K562 (cell line): ENCODE measurements around the gene FGF2.

ENCODE experiments used
- ARHGAP35 ChIP-seq: fragments of 450-650 bp; IDR thresholded peaks from 2 replicates; pipeline ENCODE4 v1.6.1; 2018; ENCODE audit not compliant: partially characterized antibody
- FOXK1 ChIP-seq: sonication (generic); formaldehyde crosslinking; IDR thresholded peaks from 2 replicates; pipeline ENCODE4 v1.8.0; 2022; ENCODE audit warnings: missing genetic modification reagents, mild to moderate bottlenecking, borderline replicate concordance
- PHF20 ChIP-seq: fragments of 450-650 bp; IDR thresholded peaks from 2 replicates; pipeline ENCODE4 v1.6.1; 2018; ENCODE audit not compliant: partially characterized antibody
- PTRF ChIP-seq: fragments of 450-650 bp; IDR thresholded peaks from 2 replicates; pipeline ENCODE4 v1.6.1; 2016; ENCODE audit warnings: mild to moderate bottlenecking, missing genetic modification characterization, missing compliant biosample characterization
- PTTG1 ChIP-seq: fragments of 450-650 bp; IDR thresholded peaks from 2 replicates; pipeline ENCODE4 v1.6.1; 2016; ENCODE audit warnings: low read depth, mild to moderate bottlenecking, missing genetic modification characterization, missing compliant biosample characterization
- RHOXF2B ChIP-seq: fragments of 250-450 bp; sonication (Bioruptor Pico); conservative IDR thresholded peaks from 2 replicates; pipeline ENCODE4 v1.5.1; 2021
- THAP7 ChIP-seq: fragments of 250-450 bp; sonication (Bioruptor Pico); IDR thresholded peaks from 2 replicates; pipeline ENCODE4 v1.5.0; 2021
- XRCC5 ChIP-seq: fragments of 200-400 bp; formaldehyde crosslinking; IDR thresholded peaks from 2 replicates; pipeline ENCODE4 v1.6.1; 2017; ENCODE audit warnings: low read depth, mild to moderate bottlenecking, low read length
- TF ChIP-seq, protein P1 (sequence below), 3 experiments: IDR thresholded peaks in 2 of 3; conservative IDR thresholded peaks in 1 of 3; 2 replicates each; pipeline ENCODE4 v1.5.1; 2011 to 2012; ENCODE audit warnings: low read length in 3 of 3, mild to moderate bottlenecking in 3 of 3, control low read depth in 2 of 3, improper control_type of control experiment in 1 of 3, inconsistent platforms in 1 of 3, low read depth in 1 of 3, mixed read lengths in 1 of 3, moderate library complexity in 1 of 3; ENCODE audit not compliant: insufficient read depth in 2 of 3
- TF ChIP-seq, protein P2 (sequence below): fragments of 450-650 bp; formaldehyde crosslinking; conservative IDR thresholded peaks from 2 replicates; pipeline ENCODE4 v1.4.0; 2022; ENCODE audit warnings: mild to moderate bottlenecking, missing genetic modification characterization
- TF ChIP-seq, protein P3 (sequence below): sonication (generic); formaldehyde crosslinking; IDR thresholded peaks from 2 replicates; pipeline ENCODE4 v1.9.0; 2022; ENCODE audit warnings: mild to moderate bottlenecking, missing genetic modification reagents

DNA sequence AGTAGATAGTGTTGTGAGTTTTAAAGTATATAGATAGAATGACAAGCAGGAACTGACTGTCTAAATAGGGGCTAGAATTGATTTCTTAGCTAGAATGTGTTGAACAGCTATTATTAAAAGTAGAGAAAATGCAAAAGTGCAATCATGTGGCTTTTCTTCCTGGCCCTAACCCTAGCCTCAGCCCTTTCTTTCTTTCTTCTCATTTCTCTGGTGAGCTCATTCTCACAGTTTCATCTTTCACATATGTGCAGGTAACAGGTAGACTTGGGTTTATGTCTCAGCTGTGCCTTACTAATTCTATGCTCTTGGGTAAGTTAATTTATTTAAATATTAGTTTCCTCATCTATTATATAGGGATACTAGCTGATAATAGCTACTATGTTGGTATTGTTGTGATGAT, 24.9 kb downstream of the FGF2 start:
- TF ChIP-seq PTRF (tag) (no peak), RHOXF2B (CRISPR knock-in tag) (no peak), PHF20 (no peak), THAP7 (no peak), ARHGAP35 (no peak), FOXK1 (CRISPR knock-in tag) (no peak), XRCC5 (no peak), PTTG1 (tag) (no peak)
- TF ChIP-seq, protein P1, sequence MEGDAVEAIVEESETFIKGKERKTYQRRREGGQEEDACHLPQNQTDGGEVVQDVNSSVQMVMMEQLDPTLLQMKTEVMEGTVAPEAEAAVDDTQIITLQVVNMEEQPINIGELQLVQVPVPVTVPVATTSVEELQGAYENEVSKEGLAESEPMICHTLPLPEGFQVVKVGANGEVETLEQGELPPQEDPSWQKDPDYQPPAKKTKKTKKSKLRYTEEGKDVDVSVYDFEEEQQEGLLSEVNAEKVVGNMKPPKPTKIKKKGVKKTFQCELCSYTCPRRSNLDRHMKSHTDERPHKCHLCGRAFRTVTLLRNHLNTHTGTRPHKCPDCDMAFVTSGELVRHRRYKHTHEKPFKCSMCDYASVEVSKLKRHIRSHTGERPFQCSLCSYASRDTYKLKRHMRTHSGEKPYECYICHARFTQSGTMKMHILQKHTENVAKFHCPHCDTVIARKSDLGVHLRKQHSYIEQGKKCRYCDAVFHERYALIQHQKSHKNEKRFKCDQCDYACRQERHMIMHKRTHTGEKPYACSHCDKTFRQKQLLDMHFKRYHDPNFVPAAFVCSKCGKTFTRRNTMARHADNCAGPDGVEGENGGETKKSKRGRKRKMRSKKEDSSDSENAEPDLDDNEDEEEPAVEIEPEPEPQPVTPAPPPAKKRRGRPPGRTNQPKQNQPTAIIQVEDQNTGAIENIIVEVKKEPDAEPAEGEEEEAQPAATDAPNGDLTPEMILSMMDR (IDR thresholded peaks at IDR 0.05 in 2 of 3, conservative IDR thresholded peaks at IDR 0.05 in 1 of 3; ENCODE audit: insufficient read depth in 2 of 3, low read depth in 1 of 3, low read length in 3 of 3), result no peak
- TF ChIP-seq, protein P2, sequence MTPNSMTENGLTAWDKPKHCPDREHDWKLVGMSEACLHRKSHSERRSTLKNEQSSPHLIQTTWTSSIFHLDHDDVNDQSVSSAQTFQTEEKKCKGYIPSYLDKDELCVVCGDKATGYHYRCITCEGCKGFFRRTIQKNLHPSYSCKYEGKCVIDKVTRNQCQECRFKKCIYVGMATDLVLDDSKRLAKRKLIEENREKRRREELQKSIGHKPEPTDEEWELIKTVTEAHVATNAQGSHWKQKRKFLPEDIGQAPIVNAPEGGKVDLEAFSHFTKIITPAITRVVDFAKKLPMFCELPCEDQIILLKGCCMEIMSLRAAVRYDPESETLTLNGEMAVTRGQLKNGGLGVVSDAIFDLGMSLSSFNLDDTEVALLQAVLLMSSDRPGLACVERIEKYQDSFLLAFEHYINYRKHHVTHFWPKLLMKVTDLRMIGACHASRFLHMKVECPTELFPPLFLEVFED (CRISPR knock-in tag), result no peak
- TF ChIP-seq, protein P3, sequence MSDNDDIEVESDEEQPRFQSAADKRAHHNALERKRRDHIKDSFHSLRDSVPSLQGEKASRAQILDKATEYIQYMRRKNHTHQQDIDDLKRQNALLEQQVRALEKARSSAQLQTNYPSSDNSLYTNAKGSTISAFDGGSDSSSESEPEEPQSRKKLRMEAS, result no peak
